Activated T-cell treated with anti-CD3 and anti-CD28 coated beads, Interleukin-2, amount 50 U/mL, for 4 hours (primary cell): ENCODE measurements around the gene SYNPO2L. TPM values are rescaled to one million over a fixed set of nuclear protein-coding genes. Genes with fewer than 3 reads are reported as not detected.
"Not testable (repeated sequence)": the region's sequence is repeated elsewhere in the genome, so short reads cannot be mapped to it uniquely, and the experiment has no call there.

Source experiments
- ATAC-seq, 2 donors: fragments of 200-7000 bp; cut with Tn5 transposase; one replicate each; pipeline ENCODE4 v1.10.0; 2021
- DNase-seq: peaks from one replicate; pipeline ENCODE4 v3.0.0-alpha.2; 2020
- H3K27me3 Mint-ChIP-seq: one replicate; pipeline ENCODE4 v1.8.0; 2021; ENCODE audit warnings: low read depth, mixed read lengths
- H3K36me3 Mint-ChIP-seq: one replicate; pipeline ENCODE4 v1.8.0; 2022; ENCODE audit warnings: mixed read lengths; ENCODE audit not compliant: insufficient read depth
- H3K4me1 Mint-ChIP-seq: one replicate; pipeline ENCODE4 v1.8.0; 2021; ENCODE audit warnings: low read depth, mixed read lengths
- H3K4me3 Mint-ChIP-seq: one replicate; pipeline ENCODE4 v1.8.0; 2021; ENCODE audit warnings: mild to moderate bottlenecking, moderate library complexity, mixed read lengths
- H3K9me3 Mint-ChIP-seq: one replicate; pipeline ENCODE4 v1.8.0; 2021; ENCODE audit warnings: mixed read lengths
- total RNA-seq, 3 donors: library from RNA; stranded (reverse); gene quantifications; one replicate each; pipeline ENCODE4 v1.2.1, GENCODE V29; 2021

SYNPO2L gene
- under 1 TPM in 1 of 3 donors, not detected in 2; 0.18 TPM for total RNA-seq

GRCh38 chr10:73655990-73656298 lies at the start of gene SYNPO2L:
SYNPO2L (minus strand) TSS chr10:73656029; CDS start chr10:73655922, 107 bp downstream.
- Mint-ChIP-seq H3K9me3 (no peaks in the 10 kb centered on the region), H3K4me3 (no peak within 1 kb of the TSS), H3K27me3 (no peaks in the 10 kb centered on the region), H3K4me1 (no peaks in the 10 kb centered on the region), H3K36me3 (no peaks in the 10 kb centered on the region)
- DNase-seq, result no peak
- no peak for ATAC-seq

GRCh38 chr10:73703924-73704323 lies 48.1 kb upstream of the SYNPO2L start:
- not testable (repeated sequence) for H3K4me3 Mint-ChIP-seq, H3K9me3 Mint-ChIP-seq, H3K4me1 Mint-ChIP-seq, DNase-seq, ATAC-seq, H3K27me3 Mint-ChIP-seq
- H3K36me3 Mint-ChIP-seq, result peaks cover 22% of the 10 kb centered on the region

GRCh38 chr10:73698819-73699218 lies 43.0 kb upstream of the SYNPO2L start:
- not testable (repeated sequence) for ATAC-seq, H3K27me3 Mint-ChIP-seq, H3K9me3 Mint-ChIP-seq, H3K4me3 Mint-ChIP-seq, H3K4me1 Mint-ChIP-seq, DNase-seq
- H3K36me3 Mint-ChIP-seq, result peaks cover 17% of the 10 kb centered on the region

GRCh38 chr10:73697675-73698159 lies 41.9 kb upstream of the SYNPO2L start, which contains the start of gene AGAP5:
AGAP5 (minus strand) TSS chr10:73698109; CDS start chr10:73697755, 354 bp downstream.
- not testable (repeated sequence) for H3K27me3 Mint-ChIP-seq, ATAC-seq, H3K4me1 Mint-ChIP-seq

GRCh38 chr10:73695302-73695701 lies 39.5 kb upstream of the SYNPO2L start:
- not testable (repeated sequence) for H3K4me1 Mint-ChIP-seq, DNase-seq, H3K27me3 Mint-ChIP-seq, H3K4me3 Mint-ChIP-seq, ATAC-seq, H3K9me3 Mint-ChIP-seq
- peaks cover 12% of the 10 kb centered on the region for H3K36me3 Mint-ChIP-seq

More at GRCh38 chr10:73697675-73698159, 41.9 kb upstream of the SYNPO2L start, which contains the start of gene AGAP5:
- H3K36me3 Mint-ChIP-seq, result peaks cover 15% of the 10 kb centered on the region
- not testable (repeated sequence) for DNase-seq, H3K4me3 Mint-ChIP-seq, H3K9me3 Mint-ChIP-seq

GRCh38 chr10:73690755-73691154 lies 34.9 kb upstream of the SYNPO2L start:
- H3K36me3 Mint-ChIP-seq, result peaks cover 14% of the 10 kb centered on the region
- H3K9me3 Mint-ChIP-seq, H3K27me3 Mint-ChIP-seq, H3K4me3 Mint-ChIP-seq, H3K4me1 Mint-ChIP-seq, ATAC-seq, DNase-seq: not testable (repeated sequence)

- H3K4me1 Mint-ChIP-seq, H3K27me3 Mint-ChIP-seq, ATAC-seq, H3K9me3 Mint-ChIP-seq, H3K4me3 Mint-ChIP-seq, DNase-seq: not testable (repeated sequence)
- H3K36me3 Mint-ChIP-seq, result peaks cover 16% of the 10 kb centered on the region
Measured at GRCh38 chr10:73689596-73689995, 33.8 kb upstream of the SYNPO2L start.

- H3K36me3 Mint-ChIP-seq, result peaks cover 14% of the 10 kb centered on the region
- not testable (repeated sequence) for DNase-seq, H3K4me1 Mint-ChIP-seq, H3K9me3 Mint-ChIP-seq, H3K27me3 Mint-ChIP-seq, H3K4me3 Mint-ChIP-seq, ATAC-seq
Measured at GRCh38 chr10:73687641-73688040, 31.8 kb upstream of the SYNPO2L start.

- not testable (repeated sequence) for H3K4me3 Mint-ChIP-seq, ATAC-seq, H3K4me1 Mint-ChIP-seq, H3K36me3 Mint-ChIP-seq, DNase-seq, H3K9me3 Mint-ChIP-seq, H3K27me3 Mint-ChIP-seq
Measured at GRCh38 chr10:73674546-73674945, 18.7 kb upstream of the SYNPO2L start.

- not testable (repeated sequence) for H3K4me3 Mint-ChIP-seq, H3K9me3 Mint-ChIP-seq, H3K27me3 Mint-ChIP-seq, ATAC-seq, DNase-seq, H3K4me1 Mint-ChIP-seq, H3K36me3 Mint-ChIP-seq
Measured at GRCh38 chr10:73668378-73668777, 12.5 kb upstream of the SYNPO2L start.

GRCh38 chr10:73666153-73666809 lies 10.5 kb upstream of the SYNPO2L start:
- DNase-seq, H3K9me3 Mint-ChIP-seq, H3K4me3 Mint-ChIP-seq, H3K27me3 Mint-ChIP-seq, H3K4me1 Mint-ChIP-seq, H3K36me3 Mint-ChIP-seq, ATAC-seq: not testable (repeated sequence)

GRCh38 chr10:73665581-73665980 lies 9.8 kb upstream of the SYNPO2L start:
- DNase-seq, ATAC-seq, H3K27me3 Mint-ChIP-seq, H3K9me3 Mint-ChIP-seq, H3K4me3 Mint-ChIP-seq, H3K4me1 Mint-ChIP-seq, H3K36me3 Mint-ChIP-seq: not testable (repeated sequence)

GRCh38 chr10:73664156-73665040 lies 8.6 kb upstream of the SYNPO2L start:
- not testable (repeated sequence) for ATAC-seq, H3K36me3 Mint-ChIP-seq, H3K27me3 Mint-ChIP-seq, H3K4me3 Mint-ChIP-seq, H3K4me1 Mint-ChIP-seq, DNase-seq, H3K9me3 Mint-ChIP-seq

- DNase-seq, H3K4me3 Mint-ChIP-seq, H3K36me3 Mint-ChIP-seq, H3K4me1 Mint-ChIP-seq, H3K9me3 Mint-ChIP-seq, ATAC-seq, H3K27me3 Mint-ChIP-seq: not testable (repeated sequence)
Measured at GRCh38 chr10:73663621-73664020, 7.8 kb upstream of the SYNPO2L start.

- not testable (repeated sequence) for H3K4me1 Mint-ChIP-seq, H3K27me3 Mint-ChIP-seq, H3K4me3 Mint-ChIP-seq, H3K9me3 Mint-ChIP-seq, DNase-seq, H3K36me3 Mint-ChIP-seq, ATAC-seq
Measured at GRCh38 chr10:73662705-73663104, 6.9 kb upstream of the SYNPO2L start.
